HT-29 (cell line): ENCODE measurements around the gene LAD1. TPM values are rescaled to one million over a fixed set of nuclear protein-coding genes. Genes with fewer than 3 reads are reported as not detected.

ENCODE experiments used
- DNase-seq: peaks from one replicate; pipeline ENCODE4 v3.0.0-alpha.2; 2015; ENCODE audit warnings: low spot score
- total RNA-seq: library from RNA; depleted of rRNA; stranded (reverse); fragments of >200 nt; shearing (Covaris generic); gene quantifications from 2 replicates; pipeline ENCODE4 v1.2.3, GENCODE V29; 2014

Gene LAD1
- total RNA-seq, 1 experiment from 2014 or later = 216 TPM

DNA sequence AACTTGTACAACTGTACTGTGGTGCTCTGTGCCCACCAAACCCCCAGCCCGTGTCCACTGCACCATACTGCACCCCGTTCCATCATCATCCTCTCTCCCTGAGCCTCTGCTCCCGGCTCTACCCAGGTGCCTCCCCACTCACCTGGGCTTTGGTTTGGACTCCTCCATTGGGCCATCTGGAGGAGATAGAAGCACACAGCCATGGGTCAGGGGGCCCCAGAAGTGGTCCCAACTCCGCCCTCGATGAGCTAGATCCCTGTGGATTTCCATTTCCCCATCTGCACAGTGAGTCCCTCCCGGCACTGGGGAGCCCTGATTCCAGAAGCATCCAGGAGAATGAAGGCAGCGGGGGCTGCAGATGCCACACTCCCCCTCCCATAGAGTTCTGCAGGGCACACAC lies 32.4 kb downstream of the LAD1 start:
- DNase-seq = no peak

DNA sequence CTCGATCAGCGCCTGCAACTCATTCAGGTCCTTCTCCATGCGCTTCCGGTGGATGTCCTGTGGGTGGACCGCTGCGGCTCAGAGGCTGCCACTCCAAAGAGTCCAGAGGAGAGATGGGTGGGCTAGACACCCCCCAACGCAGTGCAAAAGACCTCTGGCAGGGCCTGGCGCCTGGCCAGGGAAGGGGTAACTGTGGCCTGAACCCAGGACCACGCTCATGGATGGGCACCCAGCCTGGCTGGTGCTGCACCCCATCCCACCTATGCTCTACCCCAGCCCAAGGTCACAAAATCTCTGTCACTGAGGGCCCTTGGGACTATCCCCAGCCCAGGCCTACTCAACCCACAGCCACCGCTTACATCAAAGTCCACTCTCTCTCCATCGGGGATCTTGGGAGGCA lies 33.9 kb downstream of the LAD1 start:
- DNase-seq = no peak

DNA sequence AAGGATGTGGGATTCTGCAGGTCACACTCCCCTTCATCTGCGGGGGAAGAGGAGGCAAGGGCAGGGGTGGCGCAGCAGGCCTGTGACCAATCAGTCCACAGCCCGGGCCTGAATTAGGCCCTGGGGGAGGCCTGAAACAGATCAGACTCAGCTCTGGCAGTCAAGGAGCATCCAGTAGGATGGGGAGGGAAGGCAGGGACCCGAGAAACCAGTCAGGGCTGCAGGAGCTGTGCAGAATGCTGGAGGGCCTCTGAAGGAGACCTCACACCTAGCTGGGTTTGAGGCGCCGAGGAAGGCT lies 34.4 kb downstream of the LAD1 start:
- DNase-seq = no peak

DNA sequence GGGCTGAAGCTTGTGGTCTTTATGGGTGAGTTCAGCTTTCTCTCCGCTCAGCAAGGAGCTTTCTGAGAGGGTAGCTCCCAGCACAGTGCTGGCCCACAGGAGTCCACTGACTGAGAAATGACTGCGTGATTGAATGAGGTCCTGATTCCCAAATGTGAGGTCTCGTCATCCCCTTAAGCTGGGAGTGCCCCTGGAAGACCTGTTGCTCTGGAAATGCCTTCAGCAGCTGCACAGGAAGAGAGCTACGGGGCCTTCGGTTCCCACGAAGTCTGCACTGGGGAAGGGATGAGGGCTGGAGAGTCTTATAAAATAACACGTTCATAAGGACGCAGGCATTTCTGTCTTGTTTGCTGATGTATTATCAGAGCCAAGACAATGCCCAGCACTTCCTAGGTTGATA lies 35.7 kb downstream of the LAD1 start:
- DNase-seq = no peak

GRCh38 chr1:201362906-201363305 lies 36.2 kb downstream of the LAD1 start:
- no peak for DNase-seq

DNA sequence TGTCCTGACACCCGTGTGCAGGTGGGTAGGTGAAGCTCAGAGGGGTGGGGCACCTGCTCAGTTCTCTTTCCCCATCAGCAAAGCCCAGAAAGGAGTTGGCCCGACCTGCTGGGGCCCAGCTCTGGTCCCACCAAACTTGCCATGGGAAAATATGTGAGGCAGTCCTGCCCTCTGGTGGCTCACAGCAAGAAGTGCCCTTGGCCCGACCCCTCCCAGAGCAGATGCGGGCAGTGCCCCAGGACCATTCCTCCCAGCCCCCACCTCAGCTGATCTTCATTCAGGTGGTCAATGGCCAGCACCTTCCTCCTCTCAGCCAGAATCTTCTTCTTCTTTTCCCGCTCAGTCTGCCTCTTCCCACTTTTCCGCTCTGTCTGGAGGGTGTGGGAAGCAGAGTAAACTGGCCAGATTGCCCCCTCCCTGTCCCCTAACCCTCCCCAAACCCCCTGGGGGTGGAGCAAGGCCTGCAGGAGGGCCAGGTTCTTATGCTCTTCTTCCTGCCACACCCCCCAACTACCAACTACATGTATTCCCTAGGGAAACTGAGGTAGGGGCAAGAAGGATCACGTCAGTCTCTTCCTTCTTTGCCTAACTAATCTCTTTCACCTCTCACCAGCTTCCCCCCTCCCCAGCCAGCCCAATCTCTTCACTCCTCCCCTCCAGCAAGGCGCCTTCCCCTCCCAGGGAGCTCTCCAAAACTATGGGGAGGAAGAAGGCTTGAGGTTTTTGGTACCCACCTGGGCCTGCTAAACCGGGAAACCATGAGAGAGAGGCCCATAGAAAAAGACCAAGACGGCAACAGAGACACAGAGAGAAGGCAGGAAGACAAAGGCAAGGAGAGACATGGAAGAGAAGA lies 37.2 kb downstream of the LAD1 start:
- peak; percentile 54 for DNase-seq

GRCh38 chr1:201360901-201361651 lies 38.0 kb downstream of the LAD1 start:
- DNase-seq = no peak

DNA sequence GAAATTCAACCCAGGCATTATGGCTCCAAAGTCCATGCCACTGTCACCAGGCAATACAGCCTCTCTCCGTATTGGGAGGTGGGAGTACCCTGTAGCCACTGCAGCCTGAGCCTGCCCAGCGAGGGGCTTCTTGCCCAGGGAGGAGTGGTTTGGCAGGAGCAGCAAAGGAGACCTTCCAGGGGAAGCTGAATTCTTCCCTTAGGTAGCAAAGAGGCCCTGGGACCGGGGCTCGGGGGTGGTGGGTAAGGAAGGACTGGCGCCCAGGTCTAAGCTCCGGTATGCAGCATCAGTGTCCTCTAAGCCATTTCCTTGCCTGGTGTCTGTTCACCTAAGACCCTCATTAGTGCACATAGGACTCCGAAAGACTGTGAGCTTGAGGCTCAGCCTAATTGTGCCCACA lies 38.6 kb downstream of the LAD1 start:
- no peak for DNase-seq

DNA sequence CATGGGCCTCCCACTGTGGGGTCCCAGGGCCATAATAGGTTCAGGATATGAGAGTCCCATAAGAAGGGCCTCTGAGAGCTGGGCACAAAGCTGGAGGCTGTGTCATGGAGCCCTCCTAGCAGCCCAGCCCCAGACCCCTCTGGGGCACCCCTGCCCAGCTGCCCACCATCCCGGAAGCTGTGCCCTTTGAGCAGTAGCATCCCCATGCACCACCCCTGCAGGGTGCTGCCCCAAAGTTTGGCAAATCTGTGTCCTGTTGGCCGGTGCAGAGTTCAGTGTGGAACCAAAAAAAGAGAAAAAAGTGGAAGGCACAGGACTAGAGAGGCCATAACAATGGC lies 39.3 kb downstream of the LAD1 start:
- no peak for DNase-seq

- no peak for DNase-seq
Measured at GRCh38 chr1:201359031-201359872, 39.9 kb downstream of the LAD1 start.

DNA sequence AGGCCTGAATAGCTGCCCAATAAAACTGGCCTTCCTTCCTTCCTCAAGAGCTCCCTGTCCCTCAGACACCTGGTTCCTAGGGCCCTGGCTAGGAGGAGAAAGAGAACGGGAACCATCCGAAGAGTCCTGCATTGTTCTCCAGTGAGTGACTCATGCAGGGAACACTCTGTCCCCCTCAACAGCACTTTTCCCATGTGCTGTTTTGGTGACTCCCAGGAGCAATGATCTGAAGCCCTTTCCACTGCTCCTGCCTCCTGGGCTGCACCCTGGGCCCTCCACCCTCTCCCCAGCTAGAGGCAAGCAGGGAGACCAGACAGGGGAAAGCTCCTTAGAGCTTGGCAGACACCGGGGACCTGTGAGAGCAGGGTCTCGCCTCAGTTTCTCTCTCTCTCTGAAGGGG lies 40.5 kb downstream of the LAD1 start:
- no peak for DNase-seq

DNA sequence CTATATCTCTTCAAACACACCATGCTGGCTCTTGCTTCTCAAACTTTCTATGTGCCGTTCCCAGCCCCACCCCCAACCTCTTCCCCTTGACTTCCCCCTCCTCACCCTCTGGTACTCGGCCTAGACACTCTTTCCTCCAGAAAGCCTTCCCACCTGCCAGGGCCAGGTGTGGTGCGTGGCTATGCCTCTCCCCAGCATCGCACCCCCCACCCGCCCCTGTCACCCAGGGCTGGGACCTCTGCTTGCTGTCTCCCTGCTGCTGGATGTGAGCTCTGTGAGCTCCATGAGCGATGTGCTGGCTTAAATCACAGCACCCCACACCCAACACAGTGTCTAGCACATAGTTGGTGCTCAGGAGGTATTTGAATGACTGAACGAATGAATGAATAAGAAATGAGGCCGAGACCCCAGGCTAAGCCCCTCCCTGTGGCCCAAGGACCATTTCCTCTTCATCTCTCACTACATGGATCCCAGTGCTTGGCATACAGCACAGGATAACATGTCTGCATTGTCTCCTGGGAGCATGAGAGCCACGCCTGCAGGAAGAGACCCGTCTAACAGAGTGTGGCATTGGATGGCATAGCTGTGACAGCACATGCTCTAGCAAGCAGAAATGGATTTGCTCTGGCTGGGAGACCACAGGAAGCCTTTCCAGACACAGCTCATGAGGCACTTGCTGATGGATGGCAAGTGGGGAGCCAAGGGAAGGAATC lies 41.3 kb downstream of the LAD1 start:
- no peak for DNase-seq

- no peak for DNase-seq
Measured at GRCh38 chr1:201357211-201357610, 41.9 kb downstream of the LAD1 start.

DNA sequence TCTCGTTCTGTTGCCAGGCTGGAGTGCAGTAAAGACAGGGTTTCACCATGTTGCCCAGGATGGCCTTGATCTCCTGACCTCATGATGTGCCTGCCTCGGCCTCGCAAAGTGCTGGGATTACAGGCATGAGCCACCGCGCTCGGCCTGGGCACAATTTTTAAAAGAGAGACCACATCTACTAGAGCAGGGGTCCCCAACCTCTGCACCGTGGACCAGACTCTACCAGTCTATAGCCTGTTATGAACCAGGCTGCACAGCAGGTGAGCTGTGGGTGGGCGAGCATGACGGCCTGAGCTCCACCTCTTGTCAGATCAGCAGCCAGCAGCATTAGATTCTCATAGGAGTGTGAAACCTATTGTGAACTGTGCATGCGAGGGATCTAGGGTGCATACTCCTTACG lies 42.4 kb downstream of the LAD1 start:
- no peak for DNase-seq

GRCh38 chr1:201356236-201356635 lies 42.9 kb downstream of the LAD1 start:
- no peak for DNase-seq

GRCh38 chr1:201355471-201355870 lies 43.7 kb downstream of the LAD1 start:
- DNase-seq = no peak

- DNase-seq = no peak
Measured at GRCh38 chr1:201354901-201355295, 44.2 kb downstream of the LAD1 start.

DNA sequence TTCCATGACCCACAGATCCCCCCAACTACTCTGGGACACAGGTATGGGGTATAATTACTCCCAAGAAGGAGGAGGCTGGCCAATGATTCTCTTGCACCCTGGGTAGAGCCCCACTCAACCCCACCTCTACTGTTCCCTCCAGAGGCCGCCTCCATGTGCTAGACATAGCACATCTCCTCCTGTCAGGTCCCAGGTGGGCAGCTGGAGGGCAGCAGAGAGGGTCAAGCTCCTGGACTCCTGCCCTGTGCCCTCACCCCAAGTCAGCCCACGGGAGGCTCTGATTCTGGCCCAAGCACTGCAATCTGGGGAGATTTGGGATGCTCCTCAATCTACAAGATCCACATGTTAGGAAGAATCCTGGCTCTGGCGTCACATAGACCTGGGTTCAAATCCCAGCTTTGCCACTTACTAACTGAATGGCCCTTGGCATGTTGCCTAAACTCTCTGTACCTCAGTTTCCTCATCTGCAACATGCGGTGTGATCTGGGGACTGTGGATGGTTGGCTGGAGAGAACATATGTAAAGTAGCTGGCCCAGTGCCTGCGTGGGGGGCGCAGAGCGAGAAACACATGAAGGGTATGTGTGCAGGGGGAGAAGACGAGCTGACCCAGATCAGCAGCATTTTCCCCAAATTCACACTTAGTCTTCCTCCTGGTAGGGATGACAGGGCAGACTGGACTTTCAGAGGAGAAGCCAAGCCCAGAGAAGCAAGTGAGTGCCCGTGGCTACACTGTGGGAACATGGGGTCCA lies 44.8 kb downstream of the LAD1 start:
- no peak for DNase-seq

- DNase-seq = no peak
Measured at GRCh38 chr1:201353186-201353940, 45.8 kb downstream of the LAD1 start.

GRCh38 chr1:201351617-201352016 lies 47.5 kb downstream of the LAD1 start:
- DNase-seq = no peak
